Karpas-422 (cell line): ENCODE measurements around the gene YEATS2. TPM values are rescaled to one million over a fixed set of nuclear protein-coding genes. Genes with fewer than 3 reads are reported as not detected.

ENCODE experiments used
- DNase-seq: peaks from one replicate; pipeline ENCODE4 v3.0.0-alpha.2; 2015
- H2AFZ ChIP-seq: fragments of 200-600 bp; sonication (generic); 2 replicates; pipeline ENCODE4 v1.6.1; 2014; ENCODE audit warnings: antibody characterized with exemption, low read length, mixed read lengths
- H3K27ac ChIP-seq: fragments of 200-600 bp; sonication (generic); 2 replicates; pipeline ENCODE4 v1.5.1; 2014; ENCODE audit warnings: mild to moderate bottlenecking, low read length, moderate library complexity
- H3K27me3 ChIP-seq: fragments of 200-600 bp; sonication (generic); 2 replicates; pipeline ENCODE4 v1.6.1; 2014; ENCODE audit warnings: low read length, mixed read lengths
- H3K36me3 ChIP-seq: fragments of 200-600 bp; sonication (generic); 2 replicates; pipeline ENCODE4 v1.6.1; 2014; ENCODE audit warnings: low read length, mixed read lengths; ENCODE audit not compliant: insufficient read depth
- H3K4me1 ChIP-seq: fragments of 200-600 bp; sonication (generic); 2 replicates; pipeline ENCODE4 v1.6.1; 2014; ENCODE audit warnings: mild to moderate bottlenecking, low read length, mixed read lengths
- H3K4me2 ChIP-seq: fragments of 200-600 bp; sonication (generic); 2 replicates; pipeline ENCODE4 v1.6.1; 2014; ENCODE audit warnings: low read length, low read depth, mild to moderate bottlenecking; ENCODE audit not compliant: poor library complexity, severe bottlenecking
- H3K4me3 ChIP-seq: fragments of 200-600 bp; sonication (generic); 2 replicates; pipeline ENCODE4 v1.5.1; 2014; ENCODE audit warnings: mild to moderate bottlenecking, antibody characterized with exemption, low read length, mixed read lengths
- H3K79me2 ChIP-seq: fragments of 200-600 bp; sonication (generic); 2 replicates; pipeline ENCODE4 v1.6.1; 2014; ENCODE audit warnings: mild to moderate bottlenecking, low read length, mixed read lengths
- H3K9ac ChIP-seq: fragments of 200-600 bp; sonication (generic); 2 replicates; pipeline ENCODE4 v1.6.0; 2014; ENCODE audit warnings: low read length
- H3K9me2 ChIP-seq: fragments of 200-600 bp; sonication (generic), shearing (Covaris generic); replicated peaks from 2 replicates; pipeline ENCODE4 v1.6.0; 2014; ENCODE audit warnings: mild to moderate bottlenecking, low read length, moderate library complexity; ENCODE audit not compliant: insufficient read depth
- H3K9me3 ChIP-seq: fragments of 300-700, 200-600 bp; sonication (generic); 2 replicates; pipeline ENCODE4 v1.6.1; 2014; ENCODE audit warnings: low read length, mixed read lengths
- H4K20me1 ChIP-seq: fragments of 200-600 bp; sonication (generic); 2 replicates; pipeline ENCODE4 v1.6.1; 2014; ENCODE audit warnings: mild to moderate bottlenecking, antibody characterized with exemption, low read length, low read depth; ENCODE audit not compliant: insufficient read depth
- total RNA-seq: library from RNA; depleted of rRNA; stranded (reverse); fragments of >200 nt; shearing (Covaris generic); gene quantifications from 2 replicates; pipeline ENCODE4 v1.2.3, GENCODE V29; 2014; ENCODE audit warnings: low replicate concordance; rRNA removed

YEATS2 gene
- total RNA-seq, 1 experiment from 2014 or later = 92.8 TPM

DNA sequence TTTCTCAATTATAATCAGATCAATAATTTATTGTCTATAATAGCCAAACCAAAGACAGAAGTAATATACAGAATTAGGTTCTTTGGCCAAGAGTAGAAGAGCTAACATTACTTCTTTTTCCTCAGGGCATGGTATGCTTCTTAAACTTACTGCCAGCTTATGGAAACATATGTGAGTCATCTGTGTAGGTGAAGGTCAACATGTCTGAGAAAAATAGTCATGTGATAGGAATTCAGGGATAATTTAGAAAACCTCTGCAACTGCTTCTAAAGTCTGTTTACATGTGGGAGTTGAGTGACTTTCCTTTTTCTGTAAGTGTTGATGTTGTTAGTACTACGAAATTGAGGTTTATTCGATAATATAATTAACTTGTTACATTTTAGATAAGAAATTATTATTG lies 147.0 kb downstream of the YEATS2 start:
- Histone ChIP-seq H2AFZ (no peak overlapping the region), H3K27ac (no peak overlapping the region), H3K9me2 (no peaks in the 10 kb centered on the region), H3K36me3 (peaks cover 62% of the 10 kb centered on the region), H3K27me3 (no peaks in the 10 kb centered on the region), H3K9me3 (no peaks in the 10 kb centered on the region), H3K4me3 (no peak overlapping the region), H3K79me2 (peaks cover 30% of the 10 kb centered on the region), H3K9ac (no peak overlapping the region), H4K20me1 (no peaks in the 10 kb centered on the region), H3K4me2 (no peak overlapping the region), H3K4me1 (no peaks in the 10 kb centered on the region)
- no peak for DNase-seq

GRCh38 chr3:183845090-183845489 lies 147.5 kb downstream of the YEATS2 start:
- Histone ChIP-seq H3K36me3 (peaks cover 62% of the 10 kb centered on the region), H3K4me2 (no peak overlapping the region), H3K9me2 (no peaks in the 10 kb centered on the region), H3K27me3 (no peaks in the 10 kb centered on the region), H3K4me3 (no peak overlapping the region), H3K27ac (no peak overlapping the region), H3K9me3 (no peaks in the 10 kb centered on the region), H3K4me1 (no peaks in the 10 kb centered on the region), H3K9ac (no peak overlapping the region), H2AFZ (no peak overlapping the region), H4K20me1 (no peaks in the 10 kb centered on the region), H3K79me2 (peaks cover 30% of the 10 kb centered on the region)
- DNase-seq = no peak

DNA sequence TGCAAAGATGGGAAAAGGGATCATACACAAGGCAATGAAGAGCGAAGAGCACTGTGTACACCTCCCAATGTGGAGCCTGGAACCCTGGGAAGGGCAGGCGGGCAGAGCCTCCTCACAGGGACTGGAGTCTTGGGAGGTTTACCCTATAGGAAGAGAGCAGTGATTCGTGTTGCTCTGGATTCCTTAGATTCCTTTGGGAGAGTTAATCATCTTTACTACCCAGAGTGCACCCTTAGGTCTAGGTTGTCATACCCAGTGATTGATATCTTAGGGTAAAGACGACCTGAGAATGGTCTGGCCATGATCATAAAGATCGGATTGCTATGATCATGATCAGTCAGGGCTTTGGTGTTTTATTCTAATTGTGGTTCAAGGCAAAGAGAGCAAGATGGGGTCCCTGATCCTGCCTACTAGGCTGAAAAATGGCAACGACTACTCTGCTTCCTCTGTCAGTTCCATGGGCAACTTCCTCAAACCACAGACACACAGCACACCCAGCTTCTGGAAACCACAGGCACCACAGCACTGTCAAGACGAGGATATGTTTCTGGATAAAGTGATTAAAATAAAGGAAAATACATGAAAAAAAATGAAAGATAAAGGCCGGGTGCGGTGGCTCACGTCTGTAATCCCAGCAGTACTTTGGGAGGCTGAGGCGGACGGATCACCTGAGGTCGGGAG lies 148.2 kb downstream of the YEATS2 start:
- H4K20me1 ChIP-seq = no peaks in the 10 kb centered on the region
- no peaks in the 10 kb centered on the region for H3K27me3 ChIP-seq
- H3K9me3 ChIP-seq = no peaks in the 10 kb centered on the region
- peaks cover 64% of the 10 kb centered on the region; the same call in 1 of the 2 replicates for H3K36me3 ChIP-seq
- no peaks in the 10 kb centered on the region for H3K9me2 ChIP-seq
- no peak overlapping the region for H2AFZ ChIP-seq
- no peak overlapping the region for H3K4me2 ChIP-seq
- no peak for DNase-seq
- peaks cover 36% of the 10 kb centered on the region for H3K79me2 ChIP-seq
- H3K27ac ChIP-seq = no peak overlapping the region
- no peaks in the 10 kb centered on the region for H3K4me1 ChIP-seq
- H3K4me3 ChIP-seq = no peak overlapping the region
- no peak overlapping the region for H3K9ac ChIP-seq

GRCh38 chr3:183854318-183855035 lies 156.9 kb downstream of the YEATS2 start:
- no peaks in the 10 kb centered on the region for H4K20me1 ChIP-seq
- H3K9ac ChIP-seq = no peak overlapping the region
- H3K79me2 ChIP-seq = peaks cover 43% of the 10 kb centered on the region
- H3K9me3 ChIP-seq = no peaks in the 10 kb centered on the region
- H3K27me3 ChIP-seq = no peaks in the 10 kb centered on the region
- H3K4me1 ChIP-seq = no peaks in the 10 kb centered on the region
- H2AFZ ChIP-seq = no peak overlapping the region
- no peak overlapping the region for H3K4me3 ChIP-seq
- no peak overlapping the region for H3K27ac ChIP-seq
- H3K4me2 ChIP-seq = no peak overlapping the region
- DNase-seq = no peak
- H3K9me2 ChIP-seq = 0 out of 2 replicates have a peak, but pooled peaks cover 3% of the 10 kb centered on the region
- peaks cover 50% of the 10 kb centered on the region for H3K36me3 ChIP-seq

- H3K9ac ChIP-seq = no peak overlapping the region
- no peak overlapping the region for H3K27ac ChIP-seq
- no peak overlapping the region for H2AFZ ChIP-seq
- no peak for DNase-seq
- H3K9me3 ChIP-seq = no peaks in the 10 kb centered on the region
- no peaks in the 10 kb centered on the region for H3K4me1 ChIP-seq
- no peaks in the 10 kb centered on the region for H4K20me1 ChIP-seq
- peaks cover 57% of the 10 kb centered on the region; the same call in 1 of the 2 replicates for H3K36me3 ChIP-seq
- no peaks in the 10 kb centered on the region for H3K27me3 ChIP-seq
- no peak overlapping the region for H3K4me2 ChIP-seq
- no peak overlapping the region for H3K4me3 ChIP-seq
- H3K79me2 ChIP-seq = peaks cover 32% of the 10 kb centered on the region
- H3K9me2 ChIP-seq = 0 out of 2 replicates have a peak, but pooled peaks cover 3% of the 10 kb centered on the region
Observed at GRCh38 chr3:183857863-183858262, 160.3 kb downstream of the YEATS2 start.

Other genes with a start within 250 kb of the YEATS2 start
- gene KLHL6, start 142.1 kb upstream of the YEATS2 start, total RNA-seq = 41.1 and 50.9 TPM in 2 replicates
- 92.6 and 109 TPM in 2 replicates for gene KLHL24, start 62.2 kb upstream of the YEATS2 start, total RNA-seq
- 1.2 and 10.8 TPM in 2 replicates for gene MAP6D1, start 127.8 kb downstream of the YEATS2 start, total RNA-seq
- 44.9 and 48.8 TPM in 2 replicates for gene PARL, start 187.1 kb downstream of the YEATS2 start, total RNA-seq